Measurements from ENCODE around the gene CD177.

GRCh38 chr19:43351998-43352746, 1.3 kb upstream of the CD177 start:
- TF ChIP-seq CTCF (IDR thresholded peaks at IDR 0.05; ENCODE audit: low read depth, low read length) = no peak
- no peak for TF ChIP-seq EZH2phosphoT487 (IDR thresholded peaks at IDR 0.05; ENCODE audit: low read depth)

Data from OCI-LY3 (cell line).